Measurements from ENCODE around the gene CMTM5.
"Not testable (repeated sequence)": the region's sequence is repeated elsewhere in the genome, so short reads cannot be mapped to it uniquely, and the experiment has no call there.

The CMTM5 gene

DNA sequence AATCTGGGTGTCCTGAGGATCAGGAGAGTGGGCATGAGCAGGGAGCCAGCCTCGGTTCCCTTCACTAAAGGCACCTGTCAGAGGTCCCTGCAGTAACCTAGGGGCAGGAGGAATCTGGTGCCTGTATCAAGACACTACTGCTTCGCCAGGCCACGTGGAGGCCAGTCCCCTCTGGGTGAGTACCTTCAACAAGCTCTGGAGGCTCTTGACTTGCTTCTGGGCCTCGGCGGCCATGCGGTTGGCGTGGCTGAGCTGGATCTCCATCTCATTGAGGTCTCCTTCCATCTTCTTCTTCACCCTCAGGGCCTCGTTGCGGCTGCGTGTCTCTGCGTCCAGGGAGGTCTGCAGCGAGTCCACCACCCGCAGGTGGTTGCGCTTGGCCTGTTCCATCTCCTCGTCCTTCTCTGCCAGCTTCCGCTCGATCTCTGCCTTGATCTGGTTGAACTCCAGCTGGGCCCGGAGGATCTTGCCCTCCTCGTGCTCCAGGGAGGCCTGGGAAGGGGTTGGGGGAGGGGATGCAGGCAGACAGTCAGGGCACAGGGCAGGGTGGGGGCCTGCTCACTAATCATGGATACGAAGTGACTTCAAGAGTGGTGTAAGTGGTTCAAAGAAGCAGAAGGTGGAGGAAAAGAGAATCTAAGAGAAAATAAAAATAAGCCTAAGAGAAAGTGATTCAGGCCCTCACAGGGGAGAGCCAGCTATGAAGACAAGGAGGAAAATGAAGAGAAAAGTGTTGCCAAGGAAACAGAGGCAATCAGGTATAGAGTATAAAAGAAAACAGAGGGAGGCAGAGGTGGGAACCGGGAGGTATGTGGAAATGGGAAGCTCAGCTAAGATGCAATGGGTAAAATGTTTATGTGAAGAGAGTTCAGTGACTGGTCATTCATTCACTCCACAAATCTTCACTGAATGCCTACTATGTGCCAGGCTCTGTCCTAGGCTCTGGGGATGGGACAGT is 39.3 kb downstream of the CMTM5 start:
- no peak for DNase-seq

DNA sequence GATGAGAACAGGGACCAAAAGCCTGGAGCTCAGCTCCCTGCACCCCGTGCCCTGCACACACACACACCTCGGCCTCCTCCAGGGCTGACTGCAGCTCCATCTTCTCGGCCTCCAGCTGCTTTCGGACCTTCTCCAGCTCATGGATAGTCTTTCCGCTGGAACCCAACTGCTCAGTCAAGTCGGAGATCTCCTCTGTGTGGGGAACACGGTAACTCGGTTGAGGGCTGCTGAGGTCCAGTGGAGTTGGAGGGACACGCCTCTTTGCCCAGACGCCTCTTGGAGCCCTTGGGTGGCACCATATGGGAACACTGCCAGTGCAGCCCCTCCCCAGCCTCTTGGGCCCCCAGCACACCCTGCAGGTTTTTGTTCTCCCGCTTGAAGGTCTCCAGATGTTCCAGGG is 40.0 kb downstream of the CMTM5 start:
- no peak for DNase-seq

DNA sequence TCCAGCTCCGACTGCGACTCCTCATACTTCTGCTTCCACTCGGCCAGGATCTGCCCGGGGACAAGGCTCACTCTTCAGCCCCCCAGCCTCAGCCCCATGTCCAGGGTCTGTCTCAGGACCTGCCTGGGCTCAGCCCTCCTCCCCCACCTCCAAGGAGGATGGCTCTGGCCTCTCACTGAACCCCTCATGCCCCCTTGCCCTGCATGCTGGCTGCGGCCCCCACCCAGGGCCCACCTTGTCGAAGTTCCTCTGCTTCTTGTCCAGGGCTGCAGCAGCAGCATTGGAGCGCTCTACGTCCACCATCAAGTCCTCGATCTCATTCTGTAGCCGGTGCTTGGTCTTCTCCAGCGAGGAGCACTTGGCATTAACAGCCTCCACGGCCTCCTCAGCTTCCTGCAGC is 40.4 kb downstream of the CMTM5 start:
- not testable (repeated sequence) for DNase-seq

DNA sequence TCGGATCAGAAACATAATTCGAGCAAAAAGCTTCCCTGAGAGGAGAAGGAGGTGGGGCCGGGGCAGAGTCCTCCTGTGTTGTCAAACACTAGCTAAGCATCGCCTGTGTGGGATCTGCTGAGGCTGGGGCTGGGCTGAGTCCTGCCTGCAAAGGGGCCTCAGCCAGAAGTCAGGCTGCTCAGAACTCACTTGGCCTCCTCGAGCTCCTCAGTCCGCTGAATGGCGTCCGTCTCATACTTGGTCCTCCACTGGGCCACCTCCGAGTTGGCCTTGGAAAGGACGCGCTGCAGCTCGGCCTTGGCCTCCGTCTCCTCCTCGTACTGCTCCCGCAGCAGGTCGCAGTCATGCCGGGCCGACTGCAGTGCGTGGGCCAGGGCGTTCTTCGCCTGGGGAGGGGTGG is 41.2 kb downstream of the CMTM5 start:
- no peak for DNase-seq

DNA sequence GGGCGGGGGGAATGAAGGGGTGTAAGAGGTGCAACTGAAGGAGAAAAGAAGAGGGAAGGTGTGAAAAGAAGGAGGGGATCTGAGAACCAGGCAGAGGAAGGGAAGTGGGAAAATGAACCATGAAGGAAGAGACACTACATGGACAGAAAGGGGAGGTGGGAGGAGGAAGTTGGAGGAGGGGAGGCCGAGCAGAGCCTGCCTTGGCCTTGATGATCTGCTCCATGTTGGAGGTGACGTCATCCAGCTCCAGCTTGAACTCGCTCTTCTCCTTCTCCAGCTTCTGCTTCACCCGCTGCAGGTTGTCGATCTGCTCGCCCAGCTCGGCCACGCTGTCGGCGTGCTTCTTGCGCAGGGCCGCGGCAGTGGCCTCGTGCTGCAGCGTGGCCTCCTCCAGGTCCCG is 42.8 kb downstream of the CMTM5 start:
- not testable (repeated sequence) for DNase-seq

DNA sequence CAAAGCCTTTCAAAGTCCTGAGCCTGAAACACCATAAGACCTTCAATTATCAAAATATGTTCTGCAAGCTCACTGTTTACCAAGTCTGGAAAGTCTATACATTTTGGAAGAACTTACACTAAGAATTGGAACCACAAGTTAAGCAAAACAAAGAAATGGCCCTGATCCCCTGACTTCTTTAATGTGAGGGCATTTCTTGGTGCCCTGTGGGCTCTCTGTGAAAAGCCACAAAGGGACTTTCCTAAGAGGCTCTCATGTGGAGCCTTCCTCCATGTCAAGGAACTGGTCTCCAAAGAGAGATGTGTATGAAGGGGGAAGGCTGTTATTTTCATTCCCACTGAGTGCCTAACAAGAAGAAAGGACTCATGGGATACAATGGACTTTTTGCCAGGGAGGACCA is 44.7 kb downstream of the CMTM5 start:
- no peak for DNase-seq

DNA sequence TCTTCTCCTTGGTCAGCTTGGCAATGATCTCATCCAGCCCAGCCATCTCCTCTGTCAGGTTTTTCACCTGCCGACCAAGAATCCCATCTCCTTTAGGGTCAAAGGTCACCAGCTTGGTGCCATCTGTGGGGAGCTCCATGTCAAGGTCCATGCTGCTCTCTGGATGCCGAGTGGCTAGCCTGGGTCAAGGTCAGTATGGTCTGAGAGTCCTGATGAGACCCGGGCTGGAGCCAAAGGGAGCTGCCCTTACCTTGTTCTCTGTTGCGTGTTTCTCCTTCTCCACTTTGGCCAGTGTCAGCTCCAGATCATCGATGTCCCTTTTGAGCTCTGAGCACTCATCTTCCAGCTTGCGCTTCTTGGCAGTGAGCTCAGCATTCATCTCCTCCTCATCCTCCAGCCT is 46.8 kb downstream of the CMTM5 start:
- DNase-seq: no peak

DNA sequence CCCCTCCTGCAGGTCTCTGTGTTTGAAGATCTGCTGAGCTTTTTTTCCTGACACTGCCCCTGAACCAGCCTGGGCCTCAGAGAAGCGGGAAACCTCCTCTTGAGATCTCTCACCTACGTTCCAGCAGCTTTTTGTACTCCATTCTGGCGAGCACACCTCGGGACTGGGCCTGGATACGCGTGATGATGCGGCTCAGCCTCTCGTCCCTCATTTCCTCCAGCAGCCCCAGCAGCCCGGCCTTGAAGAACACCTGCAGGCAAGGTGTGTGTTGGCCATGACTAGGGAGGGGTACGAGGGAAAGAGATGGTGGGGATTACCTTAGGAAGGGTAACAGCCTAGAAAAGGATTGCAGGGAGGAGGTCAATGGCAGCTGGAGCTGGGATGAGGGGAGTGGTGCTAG is 48.3 kb downstream of the CMTM5 start:
- no peak for DNase-seq

DNA sequence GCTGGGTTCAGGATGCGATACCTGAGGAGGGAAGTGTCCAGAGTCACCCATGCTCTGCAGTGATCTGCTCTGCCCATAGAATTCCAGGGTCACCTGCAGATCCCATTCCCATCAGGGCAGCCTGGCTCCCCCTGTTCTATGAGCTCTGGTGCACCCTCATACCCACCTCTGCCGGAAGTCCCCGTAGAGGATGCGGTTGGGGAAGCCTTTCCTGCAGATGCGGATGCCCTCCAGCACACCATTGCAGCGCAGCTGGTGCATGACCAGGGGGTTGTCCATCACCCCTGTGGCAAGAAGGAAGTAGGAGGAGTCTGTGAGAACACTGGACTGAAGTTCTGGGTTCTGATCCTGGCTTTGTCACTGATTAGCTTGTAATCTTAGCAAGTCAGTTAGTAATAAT is 49.0 kb downstream of the CMTM5 start:
- not testable (repeated sequence) for DNase-seq

DNA sequence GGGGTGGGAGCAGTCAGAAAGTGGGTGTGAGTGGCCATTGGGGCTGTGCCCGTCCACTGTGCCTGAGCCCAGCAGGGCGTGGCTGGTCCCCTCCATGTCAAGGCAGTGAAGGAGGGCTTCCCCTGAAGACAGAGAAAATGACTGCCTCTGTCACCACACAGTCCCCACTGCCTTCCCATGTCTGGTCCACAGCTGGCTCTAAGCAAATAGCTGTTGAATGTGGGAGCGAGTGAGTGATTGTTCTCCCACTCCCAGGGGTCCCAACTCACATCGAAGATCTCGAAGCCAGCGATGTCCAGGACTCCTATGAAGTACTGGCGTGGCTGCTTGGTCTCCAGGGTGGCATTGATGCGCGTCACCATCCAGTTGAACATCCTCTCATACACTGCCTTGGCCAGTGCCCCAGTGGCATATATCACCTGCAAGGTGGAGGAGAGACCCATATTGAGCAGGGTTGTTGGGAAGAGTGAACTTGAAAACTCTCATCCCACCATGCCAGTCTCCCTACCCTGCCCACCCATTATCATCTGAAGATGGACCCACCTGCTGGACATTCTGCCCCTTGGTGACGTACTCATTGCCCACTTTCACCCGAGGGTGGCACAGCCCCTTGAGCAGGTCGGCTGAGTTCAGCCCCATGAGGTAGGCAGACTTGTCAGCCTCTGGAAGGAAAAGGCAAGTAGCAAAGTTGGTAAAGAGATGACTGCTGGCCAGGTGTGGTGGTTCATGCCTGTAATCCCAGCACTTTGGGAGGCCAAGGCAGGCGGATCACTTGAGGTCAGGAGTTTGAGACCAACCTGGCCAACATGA is 52.0 kb downstream of the CMTM5 start:
- no peak for DNase-seq

All from CD4-positive, alpha-beta T cell treated with Interleukin-6 for 4 hours (primary cell).